ENCODE measurements around the gene UBXN6.

The UBXN6 gene, protein sequence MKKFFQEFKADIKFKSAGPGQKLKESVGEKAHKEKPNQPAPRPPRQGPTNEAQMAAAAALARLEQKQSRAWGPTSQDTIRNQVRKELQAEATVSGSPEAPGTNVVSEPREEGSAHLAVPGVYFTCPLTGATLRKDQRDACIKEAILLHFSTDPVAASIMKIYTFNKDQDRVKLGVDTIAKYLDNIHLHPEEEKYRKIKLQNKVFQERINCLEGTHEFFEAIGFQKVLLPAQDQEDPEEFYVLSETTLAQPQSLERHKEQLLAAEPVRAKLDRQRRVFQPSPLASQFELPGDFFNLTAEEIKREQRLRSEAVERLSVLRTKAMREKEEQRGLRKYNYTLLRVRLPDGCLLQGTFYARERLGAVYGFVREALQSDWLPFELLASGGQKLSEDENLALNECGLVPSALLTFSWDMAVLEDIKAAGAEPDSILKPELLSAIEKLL

GRCh38 chr19:4457654-4458395 lies at the start of gene UBXN6:
Gene UBXN6 (minus strand): TSS chr19:4457794. CDS start chr19:4457697, 97 bp downstream.
- DNase-seq = peak; percentile 97 to 98

DNA sequence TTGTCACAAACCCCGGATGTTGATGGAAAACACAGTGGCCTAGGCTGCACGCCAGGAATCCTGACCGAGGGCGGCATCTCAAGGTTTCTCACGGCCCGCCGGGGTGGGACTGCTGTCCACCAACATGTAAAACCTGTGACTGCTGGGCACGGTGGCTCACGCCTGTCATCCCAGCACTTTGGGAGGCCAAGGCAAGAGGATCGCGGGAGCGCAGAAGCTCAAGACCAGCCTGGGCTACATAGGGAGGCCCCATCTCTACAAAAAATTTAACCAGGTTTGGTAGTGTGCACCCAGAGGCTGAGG lies 49.5 kb upstream of the UBXN6 start:
- no peak for DNase-seq

GRCh38 chr19:4506449-4507149 lies 49.0 kb upstream of the UBXN6 start:
- no peak for DNase-seq

- DNase-seq = no peak
Observed at GRCh38 chr19:4505570-4506448, 48.2 kb upstream of the UBXN6 start.

DNA sequence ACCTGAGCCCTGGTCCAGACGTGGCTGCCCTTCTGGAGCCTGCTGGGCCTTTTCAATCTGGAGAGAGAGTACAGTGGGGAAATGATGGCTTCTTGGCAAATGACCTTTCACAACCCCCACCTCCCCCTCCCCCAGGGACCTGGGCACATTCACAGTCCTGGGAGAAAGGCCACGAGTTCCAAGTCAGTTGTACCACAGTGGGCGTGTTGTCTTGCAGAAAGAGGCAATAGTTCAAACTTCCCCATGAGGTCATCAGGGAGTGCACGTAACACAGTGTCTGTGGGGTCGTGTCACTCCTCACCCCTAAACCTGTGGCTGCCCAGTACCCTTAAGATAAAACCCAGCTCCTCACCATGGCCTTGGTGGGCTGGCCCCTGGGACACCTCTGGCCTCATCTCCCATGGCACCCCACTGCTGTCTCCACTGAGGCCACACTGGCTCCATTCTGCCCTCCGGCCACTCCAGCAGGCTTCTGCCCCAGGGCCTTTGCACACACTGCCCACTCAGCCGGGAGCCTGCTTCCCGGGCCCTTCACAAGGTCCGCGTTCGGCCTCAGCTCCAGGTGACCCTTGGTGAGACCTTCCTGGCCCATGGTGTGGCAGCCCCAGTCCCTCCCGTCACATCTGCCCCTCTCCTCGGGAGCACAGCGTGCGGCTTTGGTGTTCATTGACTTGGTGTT lies 47.4 kb upstream of the UBXN6 start:
- no peak for DNase-seq

DNA sequence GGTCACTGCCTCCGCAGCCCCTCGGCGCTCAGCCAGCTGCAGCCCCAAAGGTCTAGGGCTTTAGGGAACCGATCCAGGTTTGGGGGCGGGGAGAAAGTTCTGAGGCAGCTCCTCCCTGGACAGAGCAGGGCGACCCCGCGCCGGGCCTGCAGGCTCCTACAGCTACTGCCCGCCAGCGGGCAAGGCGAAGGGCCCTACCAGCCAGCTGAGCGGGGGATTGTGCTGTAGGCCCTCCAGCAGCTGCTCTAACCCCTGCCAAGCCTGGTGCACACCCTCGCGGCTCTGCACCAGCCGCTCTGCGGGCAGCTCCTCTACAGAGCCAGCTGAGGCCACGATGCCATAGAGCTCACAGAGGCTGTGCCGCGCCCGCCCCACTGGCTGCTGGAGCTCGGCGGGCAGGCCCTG lies 46.7 kb upstream of the UBXN6 start:
- no peak for DNase-seq

DNA sequence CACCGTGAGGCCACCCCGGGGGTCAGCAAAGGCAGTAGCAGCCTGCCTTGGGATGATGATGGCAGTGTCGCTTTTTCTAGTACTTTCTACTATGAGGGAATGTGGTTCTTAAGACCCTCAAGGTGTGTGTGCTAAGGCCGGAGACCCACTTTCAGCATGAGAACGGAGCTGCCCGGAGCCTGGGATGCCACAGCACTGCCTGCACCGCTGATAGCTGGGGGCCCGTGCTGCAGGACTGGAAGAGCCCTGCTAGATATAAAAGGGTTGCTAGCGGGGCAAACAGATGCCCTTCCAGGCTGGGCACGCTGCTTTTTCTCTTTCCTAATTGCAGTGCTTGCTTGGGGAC lies 46.2 kb upstream of the UBXN6 start:
- DNase-seq = no peak

DNA sequence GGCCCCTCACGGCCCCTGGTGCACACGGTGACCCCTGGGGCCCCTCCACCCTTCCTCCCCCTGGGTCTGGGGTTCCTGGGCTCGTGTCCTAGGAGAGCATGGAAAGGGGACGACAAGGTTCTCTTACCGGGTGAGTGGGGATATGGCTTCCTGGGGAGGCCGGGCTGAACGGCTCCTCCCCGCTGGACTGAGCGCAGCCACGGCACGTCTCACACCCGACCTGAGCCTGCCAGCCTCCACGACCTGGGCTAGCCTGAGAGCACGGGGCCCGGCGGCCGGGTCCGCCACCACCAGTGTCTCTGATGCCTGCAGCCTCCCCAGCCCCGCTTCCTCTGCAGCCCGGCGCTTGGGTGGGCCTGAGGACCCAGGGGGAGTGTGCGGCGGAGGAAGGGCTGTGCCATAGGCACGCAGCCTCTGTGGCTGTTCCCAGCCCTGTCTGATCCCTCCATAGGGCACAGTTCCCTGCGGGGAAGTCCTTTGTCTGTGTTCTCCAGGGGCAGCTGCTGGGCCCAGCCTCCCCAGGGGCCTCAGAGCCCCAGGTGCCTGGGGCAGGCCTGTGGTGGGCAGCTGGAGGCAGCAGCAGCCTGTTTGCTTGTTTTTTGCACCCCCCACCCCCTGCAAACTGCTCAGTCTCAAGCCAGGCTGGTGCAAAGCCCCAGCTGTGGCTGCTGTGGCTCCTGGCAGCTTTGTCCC lies 45.7 kb upstream of the UBXN6 start:
- DNase-seq = no peak

- DNase-seq = no peak
Observed at GRCh38 chr19:4502282-4503131, 44.9 kb upstream of the UBXN6 start.

- DNase-seq = no peak
Observed at GRCh38 chr19:4501691-4502090, 44.1 kb upstream of the UBXN6 start.

DNA sequence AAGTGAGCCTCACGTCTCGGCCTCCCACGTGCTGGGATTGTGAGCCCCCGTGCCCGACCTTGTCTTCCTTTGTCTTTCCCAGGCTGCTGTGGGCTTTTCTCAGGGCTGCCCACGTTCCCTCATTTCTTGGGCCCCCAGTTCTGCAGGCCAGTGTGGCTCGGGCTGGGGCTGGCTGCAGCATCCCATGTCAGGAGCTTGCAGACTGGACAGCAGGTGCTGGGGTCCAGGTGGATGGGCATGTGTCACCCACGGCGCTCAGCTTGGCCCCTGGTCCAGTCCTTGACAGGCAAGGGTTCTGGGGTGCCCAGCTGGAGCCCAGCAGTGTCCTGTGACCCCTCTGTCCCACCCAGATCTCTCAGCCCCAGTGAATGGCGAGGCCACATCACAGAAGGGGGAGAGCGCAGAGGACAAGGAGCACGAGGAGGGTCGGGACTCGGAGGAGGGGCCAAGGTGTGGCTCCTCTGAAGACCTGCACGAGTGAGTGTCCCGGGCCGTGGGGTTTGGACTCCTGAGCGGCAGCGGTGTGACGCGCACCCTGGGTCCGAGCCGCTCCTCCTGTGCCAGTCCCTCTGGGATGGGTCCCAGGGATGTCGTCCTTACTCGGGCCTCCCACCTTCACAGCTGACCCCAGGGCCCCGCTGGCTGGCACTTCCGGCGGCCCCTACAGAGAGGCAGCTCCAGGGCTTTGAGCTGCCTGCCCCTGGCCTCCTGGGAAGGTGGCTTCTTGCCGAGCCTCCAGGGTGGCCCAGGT lies 43.4 kb upstream of the UBXN6 start:
- no peak for DNase-seq

DNA sequence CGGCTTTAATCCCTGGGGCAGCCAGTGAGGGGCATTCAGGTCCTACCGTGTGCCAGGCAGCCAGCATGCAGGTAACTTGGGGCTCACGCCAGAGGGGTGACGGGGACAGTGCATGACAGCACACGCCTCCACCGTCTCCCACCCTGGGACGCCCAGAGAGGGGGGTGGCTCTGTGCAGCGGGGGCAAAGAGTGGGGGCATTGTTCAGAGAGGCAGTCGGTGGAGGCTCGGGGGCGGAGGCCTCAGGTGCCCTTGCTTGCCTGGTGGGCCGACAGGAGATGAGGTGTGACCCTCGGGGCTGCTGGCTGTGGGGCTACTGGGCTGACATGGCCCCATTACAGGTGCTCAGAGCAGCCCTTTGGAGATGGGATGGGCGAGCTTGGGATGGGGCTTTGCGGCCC lies 42.3 kb upstream of the UBXN6 start:
- no peak for DNase-seq

DNA sequence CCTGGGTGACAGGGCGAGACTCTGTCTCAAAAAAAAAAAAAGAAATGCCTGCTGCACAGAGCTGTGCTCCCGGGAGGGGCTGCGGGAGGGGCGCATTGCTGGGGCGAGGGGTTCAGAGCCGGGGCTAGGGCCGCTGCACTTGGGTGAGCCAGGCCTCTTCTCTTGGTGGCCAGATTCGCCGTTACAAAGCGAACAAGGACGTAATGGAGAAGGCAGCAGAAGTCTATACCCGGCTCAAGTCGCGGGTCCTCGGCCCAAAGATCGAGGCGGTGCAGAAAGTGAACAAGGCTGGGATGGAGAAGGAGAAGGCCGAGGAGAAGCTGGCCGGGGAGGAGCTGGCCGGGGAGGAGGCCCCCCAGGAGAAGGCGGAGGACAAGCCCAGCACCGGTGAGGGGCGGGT lies 41.7 kb upstream of the UBXN6 start:
- no peak for DNase-seq

DNA sequence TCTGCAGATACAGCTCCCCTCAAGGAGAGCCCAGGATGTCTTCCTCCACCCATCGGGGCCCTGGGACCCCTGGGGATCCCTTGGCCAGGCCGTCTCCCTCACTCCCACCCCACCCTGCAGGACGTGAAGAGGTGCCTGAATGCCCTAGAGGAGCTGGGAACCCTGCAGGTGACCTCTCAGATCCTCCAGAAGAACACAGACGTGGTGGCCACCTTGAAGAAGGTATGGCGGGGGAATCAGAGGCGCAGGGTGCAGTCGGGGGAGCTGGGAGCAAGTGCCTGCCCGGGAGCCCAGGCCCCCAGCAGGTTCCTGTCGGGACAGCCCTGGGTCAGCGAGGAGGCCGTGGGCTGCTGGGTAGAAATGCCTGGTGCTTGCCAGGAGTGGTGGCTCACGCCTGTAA lies 41.1 kb upstream of the UBXN6 start:
- no peak for DNase-seq

DNA sequence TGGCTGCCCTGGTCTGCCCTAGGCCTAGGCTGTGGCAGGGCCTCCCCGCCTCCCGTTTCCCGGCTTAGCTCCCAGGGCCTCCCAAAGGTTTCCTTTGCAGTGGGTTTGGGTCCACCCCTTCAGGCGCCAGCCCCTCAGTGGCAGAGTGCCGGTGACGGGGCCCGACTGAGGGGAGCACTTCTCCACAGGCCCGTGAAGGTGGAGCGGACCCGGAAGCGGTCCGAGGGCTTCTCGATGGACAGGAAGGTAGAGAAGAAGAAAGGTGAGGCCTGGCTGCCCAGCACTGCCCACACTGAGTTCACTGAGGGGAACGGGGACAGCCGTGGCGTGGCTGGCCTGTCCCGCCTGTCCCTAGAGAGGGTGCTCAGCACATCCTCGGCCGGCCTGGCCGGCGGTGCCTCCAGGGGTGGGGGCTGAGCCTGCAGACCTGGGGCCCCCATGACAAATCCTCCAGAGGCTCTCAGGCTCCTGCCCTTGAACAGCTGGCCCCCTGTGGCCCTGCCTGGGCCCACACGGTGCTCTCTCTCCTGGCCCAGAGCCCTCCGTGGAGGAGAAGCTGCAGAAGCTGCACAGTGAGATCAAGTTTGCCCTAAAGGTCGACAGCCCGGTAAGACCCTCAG lies 40.3 kb upstream of the UBXN6 start:
- no peak for DNase-seq

GRCh38 chr19:4496304-4496703 lies 38.7 kb upstream of the UBXN6 start:
- no peak for DNase-seq

- no peak for DNase-seq
Observed at GRCh38 chr19:4495471-4495870, 37.9 kb upstream of the UBXN6 start.

GRCh38 chr19:4494691-4495064 lies 37.1 kb upstream of the UBXN6 start:
- DNase-seq = no peak

GRCh38 chr19:4493929-4494690 lies 36.5 kb upstream of the UBXN6 start:
- no peak for DNase-seq

Measured in NCI-H446 (cell line).